Subcutaneous abdominal adipose tissue (tissue), 5 donors: ENCODE results near the gene MAGED2.

Experiments used
- H3K27ac ChIP-seq: one replicate; pipeline ENCODE4 v1.7.0; 2013; ENCODE audit warnings: low read depth, mild to moderate bottlenecking, inconsistent platforms, low read length, moderate library complexity
- H3K27me3 ChIP-seq, 5 donors: one replicate each; pipeline ENCODE4 v1.7.0; 2013; ENCODE audit warnings: low read length in 5 of 5, inconsistent platforms in 1 of 5; ENCODE audit not compliant: control insufficient read depth in 5 of 5, insufficient read depth in 4 of 5
- H3K36me3 ChIP-seq, 5 donors: one replicate each; pipeline ENCODE4 v1.7.0; 2013; ENCODE audit warnings: low read length in 5 of 5; ENCODE audit not compliant: control insufficient read depth in 5 of 5, insufficient read depth in 5 of 5
- H3K4me1 ChIP-seq, 5 donors: one replicate each; pipeline ENCODE4 v1.7.0; 2013; ENCODE audit warnings: low read length in 5 of 5, mild to moderate bottlenecking in 3 of 5, moderate library complexity in 1 of 5; ENCODE audit not compliant: control insufficient read depth in 5 of 5, insufficient read depth in 5 of 5
- H3K4me3 ChIP-seq, 5 donors: one replicate each; pipeline ENCODE4 v1.7.0; 2013; ENCODE audit warnings: low read length in 5 of 5, low read depth in 1 of 5
- H3K9ac ChIP-seq, 5 donors: one replicate each; pipeline ENCODE4 v1.7.0; 2013; ENCODE audit warnings: low read length in 5 of 5, mild to moderate bottlenecking in 4 of 5, moderate library complexity in 3 of 5
- H3K9me3 ChIP-seq, 5 donors: one replicate each; pipeline ENCODE4 v1.7.0; 2013; ENCODE audit warnings: low read length in 5 of 5; ENCODE audit not compliant: control insufficient read depth in 5 of 5
- donor health status: healthy.
- donor health status: healthy.
- donor health status: healthy.
- donor health status: healthy.
- donor health status: healthy.

Gene MAGED2

DNA sequence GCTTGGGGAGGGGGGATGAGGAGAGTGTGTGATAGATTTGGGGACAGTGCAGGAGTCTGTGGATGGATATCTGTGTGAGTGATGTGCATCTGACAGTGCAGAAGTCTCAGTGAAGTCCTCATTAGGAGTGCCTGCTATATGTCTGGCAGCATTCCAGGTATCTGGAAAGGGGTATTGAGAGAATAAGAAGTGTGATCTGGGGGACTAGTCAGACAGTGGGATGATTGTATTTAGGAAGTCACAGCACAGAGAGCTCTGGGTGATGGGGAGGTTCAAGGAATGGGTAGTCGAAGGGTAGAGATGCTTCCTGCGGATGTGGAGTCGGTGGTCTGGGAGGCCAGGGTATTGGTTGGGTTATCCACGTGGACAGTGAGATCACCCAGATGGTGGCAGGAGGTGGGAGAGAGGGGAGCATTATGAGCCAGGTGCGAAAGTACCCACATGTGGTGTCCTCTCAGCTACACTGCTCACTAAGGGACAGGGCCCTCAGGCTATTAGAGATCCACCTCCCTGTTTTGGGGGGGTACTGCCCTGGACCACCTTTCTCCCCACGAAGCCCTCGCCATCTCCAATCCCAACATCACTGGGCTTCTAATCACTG is 9.8 kb downstream of the MAGED2 start:
- H3K9me3 ChIP-seq, result no peaks in the 10 kb centered on the region
- H3K4me1 ChIP-seq, result no peaks in the 10 kb centered on the region
- H3K36me3 ChIP-seq, result peaks cover 8 to 40% (median 36%) of the 10 kb centered on the region in 5 donors
- H3K4me3 ChIP-seq, result no peak overlapping the region
- H3K27ac ChIP-seq, result no peak overlapping the region
- peaks cover 0 to 17% (median 11%) of the 10 kb centered on the region in 5 donors for H3K27me3 ChIP-seq
- no peak overlapping the region for H3K9ac ChIP-seq

DNA sequence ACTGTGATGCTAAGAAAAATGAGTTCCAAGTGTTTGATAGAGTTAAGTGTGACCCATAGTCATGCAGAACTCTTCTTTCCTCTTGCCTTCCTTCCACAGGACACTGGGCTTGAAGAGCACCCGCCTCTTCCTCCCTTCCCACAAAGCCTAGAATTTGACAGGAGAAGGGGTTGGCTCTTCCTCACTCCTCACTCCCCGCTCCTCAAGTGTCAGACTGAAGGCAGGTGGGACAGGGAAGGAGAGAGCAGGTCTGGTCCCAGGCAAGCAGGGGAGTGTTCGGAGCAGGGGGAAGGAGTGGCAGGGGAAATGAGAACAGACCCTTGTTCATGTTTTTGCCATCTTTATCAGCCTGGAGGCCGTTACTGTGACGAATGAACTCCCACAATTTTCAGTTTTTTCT is 10.7 kb downstream of the MAGED2 start:
- H3K9ac ChIP-seq, result no peak overlapping the region
- H3K9me3 ChIP-seq, result no peaks in the 10 kb centered on the region
- no peak overlapping the region for H3K4me3 ChIP-seq
- H3K36me3 ChIP-seq, result peaks cover 8 to 31% (median 27%) of the 10 kb centered on the region in 5 donors
- no peak overlapping the region for H3K27ac ChIP-seq
- H3K4me1 ChIP-seq, result no peaks in the 10 kb centered on the region
- H3K27me3 ChIP-seq, result peaks cover 0 to 17% (median 11%) of the 10 kb centered on the region in 5 donors

DNA sequence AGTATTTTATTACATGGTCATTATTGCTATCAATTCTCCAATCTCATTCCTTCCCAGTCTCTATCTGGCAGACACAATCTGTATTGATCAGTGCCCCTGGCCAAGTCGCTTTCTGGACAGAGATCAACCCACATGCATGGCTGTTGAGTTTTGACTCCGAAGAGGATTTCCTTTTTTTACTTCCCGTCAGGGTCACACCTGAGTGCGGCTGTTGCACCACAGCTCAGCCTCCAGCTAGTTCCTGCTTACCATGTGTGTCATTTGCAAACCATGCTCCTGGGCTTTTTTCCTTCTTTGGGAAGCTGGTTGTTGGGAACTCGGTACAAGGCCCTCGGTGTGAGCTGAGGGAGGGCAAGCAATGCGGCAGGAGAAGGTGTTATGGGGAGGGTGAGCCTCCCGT is 11.7 kb downstream of the MAGED2 start:
- no peaks in the 10 kb centered on the region for H3K4me1 ChIP-seq
- peaks cover 2 to 22% (median 17%) of the 10 kb centered on the region in 5 donors for H3K36me3 ChIP-seq
- H3K4me3 ChIP-seq, result no peak overlapping the region
- H3K27me3 ChIP-seq, result peaks cover 0 to 17% (median 11%) of the 10 kb centered on the region in 5 donors
- H3K27ac ChIP-seq, result no peak overlapping the region
- H3K9me3 ChIP-seq, result no peaks in the 10 kb centered on the region
- no peak overlapping the region for H3K9ac ChIP-seq

DNA sequence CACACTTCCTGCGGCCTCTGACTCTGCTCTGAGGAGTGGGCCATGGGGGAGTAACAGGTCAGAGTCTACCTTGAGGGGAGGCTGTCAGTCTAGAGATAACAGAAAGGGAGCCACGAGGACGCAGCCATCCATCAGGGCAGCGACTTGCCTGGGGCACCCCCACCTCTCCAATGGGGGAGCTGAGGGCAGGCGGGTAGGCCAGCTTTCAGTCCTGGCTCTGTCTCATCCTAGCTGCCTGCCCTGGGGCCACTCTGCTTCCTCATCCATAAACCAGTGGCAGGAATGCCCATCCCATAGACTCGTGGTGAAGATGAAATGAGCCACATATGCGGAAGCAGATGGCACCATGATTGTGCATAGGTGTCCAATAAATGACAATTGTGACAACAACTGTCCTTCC is 13.2 kb downstream of the MAGED2 start:
- no peak overlapping the region for H3K27ac ChIP-seq
- no peak overlapping the region for H3K4me3 ChIP-seq
- H3K4me1 ChIP-seq, result no peaks in the 10 kb centered on the region
- no peak overlapping the region for H3K9ac ChIP-seq
- no peaks in the 10 kb centered on the region for H3K9me3 ChIP-seq
- peaks cover 0 to 7% (median 2%) of the 10 kb centered on the region in 5 donors for H3K36me3 ChIP-seq
- H3K27me3 ChIP-seq, result peaks cover 0 to 17% (median 13%) of the 10 kb centered on the region in 5 donors

DNA sequence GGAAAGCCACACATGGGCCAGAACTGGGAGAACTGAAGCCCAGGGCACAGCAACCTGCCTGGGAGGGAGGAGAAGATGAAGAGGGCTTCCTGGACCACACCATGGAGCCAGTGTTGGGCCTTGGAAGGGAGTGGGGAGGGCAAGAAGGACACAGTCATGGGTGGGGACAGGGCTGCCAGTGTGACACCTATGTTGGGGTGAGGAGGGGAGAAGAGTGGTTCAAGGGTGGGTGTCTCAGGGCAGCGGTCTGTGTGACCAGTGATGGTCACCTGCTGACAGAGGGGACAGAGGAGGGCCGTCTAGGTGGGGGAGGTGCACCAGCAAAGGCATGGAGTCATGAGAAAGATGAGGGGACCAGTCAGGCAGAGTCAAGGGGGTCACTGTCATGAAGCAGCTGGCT is 13.8 kb downstream of the MAGED2 start:
- Histone ChIP-seq H3K36me3 (peaks cover 0 to 1% (median 0%) of the 10 kb centered on the region in 5 donors), H3K4me1 (no peaks in the 10 kb centered on the region), H3K9ac (no peak overlapping the region), H3K9me3 (no peaks in the 10 kb centered on the region), H3K4me3 (no peak overlapping the region), H3K27me3 (peaks cover 0 to 17% (median 13%) of the 10 kb centered on the region in 5 donors), H3K27ac (no peak overlapping the region)

DNA sequence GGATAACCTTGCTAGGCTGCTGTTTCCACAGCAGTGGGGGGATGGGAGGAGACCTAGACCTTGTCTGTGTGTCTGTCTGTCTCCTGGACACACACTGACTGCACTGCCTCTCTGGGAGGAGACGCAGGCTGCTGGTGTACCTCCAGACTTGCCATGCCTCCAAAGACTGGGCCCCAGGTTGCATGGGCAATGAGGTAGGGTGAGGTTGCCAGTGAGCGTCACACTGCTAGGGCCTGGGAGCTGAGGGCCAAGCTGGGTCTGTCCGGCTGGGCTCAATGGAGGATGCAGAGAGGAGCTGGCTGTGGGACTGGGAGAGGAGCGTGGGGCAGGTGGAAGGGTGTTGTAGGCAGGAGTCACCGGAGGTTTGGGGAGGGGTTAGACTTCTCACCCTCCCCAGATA is 16.6 kb downstream of the MAGED2 start:
- H3K27me3 ChIP-seq, result peaks cover 0 to 14% (median 11%) of the 10 kb centered on the region in 5 donors

DNA sequence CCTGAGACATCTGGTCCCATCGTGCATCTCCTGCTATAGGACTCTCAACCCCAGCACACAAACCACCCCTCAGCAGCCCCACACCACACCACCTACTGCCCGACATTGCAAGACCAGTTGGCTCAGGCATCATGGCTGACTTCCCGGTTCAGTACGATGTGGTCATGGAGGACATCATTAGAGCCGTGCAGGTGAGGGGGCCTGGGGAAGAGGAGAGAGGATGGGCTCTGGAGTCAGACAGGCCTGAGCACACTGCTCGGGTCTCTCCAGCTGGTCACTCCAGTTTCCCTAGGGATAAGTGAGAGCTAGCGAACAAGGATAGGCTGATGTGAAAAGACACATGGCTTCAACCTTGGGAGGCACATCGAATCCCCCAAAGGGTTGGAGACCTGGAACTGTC is 17.2 kb downstream of the MAGED2 start:
- Histone ChIP-seq H3K4me1 (no peaks in the 10 kb centered on the region), H3K27me3 (peaks cover 0 to 14% (median 11%) of the 10 kb centered on the region in 5 donors), H3K36me3 (no peaks in the 10 kb centered on the region), H3K9me3 (no peaks in the 10 kb centered on the region), H3K27ac (no peak overlapping the region), H3K9ac (no peak overlapping the region), H3K4me3 (no peak overlapping the region)

More for the DNA sequence above, 16.6 kb downstream of the MAGED2 start:
- Histone ChIP-seq H3K9me3 (no peaks in the 10 kb centered on the region), H3K36me3 (no peaks in the 10 kb centered on the region), H3K4me3 (no peak overlapping the region), H3K9ac (no peak overlapping the region), H3K4me1 (no peaks in the 10 kb centered on the region), H3K27ac (no peak overlapping the region)

DNA sequence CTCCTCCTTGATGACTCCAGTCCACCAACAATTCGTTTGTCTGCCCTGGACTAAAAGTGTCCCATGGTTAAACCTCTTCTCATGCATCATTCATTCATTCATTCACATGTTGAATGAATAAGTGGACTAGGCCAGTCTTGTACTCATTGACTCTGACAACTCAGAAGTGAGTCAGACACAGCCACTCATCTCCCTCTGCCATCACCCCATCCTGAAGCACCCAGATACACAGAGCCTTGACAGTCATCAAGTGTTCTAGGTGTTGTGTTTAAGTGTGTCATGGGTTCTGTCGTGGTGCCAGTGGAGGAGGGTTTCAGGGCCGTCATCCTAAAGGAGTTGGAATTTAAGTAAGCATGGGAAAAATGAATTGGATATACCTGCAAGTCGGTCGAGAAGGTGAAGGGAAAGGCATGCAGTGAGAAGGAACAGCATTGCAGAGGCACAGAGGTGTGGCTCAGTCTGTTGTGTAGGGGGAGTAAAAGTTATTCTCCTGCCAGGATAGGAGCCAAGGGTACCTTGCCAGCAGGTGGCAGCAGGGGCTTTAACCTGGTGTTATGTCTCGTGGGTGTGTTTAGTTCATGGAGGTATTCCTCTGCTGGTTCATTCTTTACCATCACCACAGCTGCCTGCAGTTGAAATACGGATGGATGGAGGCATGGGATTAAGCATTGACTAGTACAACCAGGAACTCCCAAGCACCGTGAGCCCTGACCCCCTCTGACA is 18.3 kb downstream of the MAGED2 start:
- H3K9ac ChIP-seq, result no peak overlapping the region
- H3K27me3 ChIP-seq, result peaks cover 0 to 13% (median 10%) of the 10 kb centered on the region in 5 donors
- H3K4me1 ChIP-seq, result no peaks in the 10 kb centered on the region
- no peaks in the 10 kb centered on the region for H3K36me3 ChIP-seq
- no peaks in the 10 kb centered on the region for H3K9me3 ChIP-seq
- no peak overlapping the region for H3K27ac ChIP-seq
- no peak overlapping the region for H3K4me3 ChIP-seq

DNA sequence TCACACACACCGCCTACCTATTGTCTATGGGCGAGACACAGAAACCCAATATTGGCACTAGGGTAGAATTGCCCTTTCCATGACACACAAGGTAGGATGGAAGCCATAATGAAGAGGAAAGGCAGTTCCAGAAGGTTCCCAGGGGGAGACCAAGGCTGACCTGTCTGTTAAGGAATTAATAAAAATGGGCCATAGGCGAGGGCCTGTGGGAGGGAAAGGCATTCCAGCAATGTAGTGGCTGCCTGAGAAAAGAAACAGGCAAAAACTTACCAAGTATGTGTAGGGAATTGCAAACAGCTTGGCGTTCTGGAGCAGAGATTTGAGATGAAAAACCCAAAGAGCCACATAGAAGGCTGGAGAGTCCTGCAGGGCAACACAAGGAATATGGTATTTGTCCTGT is 19.1 kb downstream of the MAGED2 start:
- H3K27me3 ChIP-seq, result peaks cover 0 to 8% (median 3%) of the 10 kb centered on the region in 5 donors
- H3K27ac ChIP-seq, result no peak overlapping the region
- no peak overlapping the region for H3K4me3 ChIP-seq
- no peak overlapping the region for H3K9ac ChIP-seq
- H3K36me3 ChIP-seq, result no peaks in the 10 kb centered on the region
- no peaks in the 10 kb centered on the region for H3K4me1 ChIP-seq
- H3K9me3 ChIP-seq, result no peaks in the 10 kb centered on the region

DNA sequence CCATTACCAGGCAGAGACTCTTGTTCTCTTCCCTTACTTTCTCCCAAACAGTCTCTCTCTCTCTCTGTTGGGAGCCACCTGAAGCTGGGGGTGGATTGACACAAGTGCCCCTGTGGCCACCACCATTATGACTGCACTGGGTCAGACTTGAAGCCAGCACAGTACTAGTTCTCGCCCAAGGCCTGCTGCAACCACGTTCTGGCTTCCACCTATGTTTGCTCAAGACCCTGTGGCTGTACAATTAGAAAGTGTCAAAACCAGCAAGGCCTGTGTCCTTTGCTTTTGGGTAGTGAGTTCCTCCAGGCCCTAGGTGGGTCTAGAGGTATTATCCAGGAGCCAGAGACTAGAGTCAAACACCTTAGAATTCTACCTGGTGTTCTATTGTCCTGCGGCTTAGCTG is 31.0 kb downstream of the MAGED2 start:
- Histone ChIP-seq H3K36me3 (no peaks in the 10 kb centered on the region), H3K9me3 (peaks cover 0 to 3% (median 0%) of the 10 kb centered on the region in 5 donors), H3K27me3 (peaks cover 5 to 18% (median 15%) of the 10 kb centered on the region in 5 donors)

More for the DNA sequence above, 31.0 kb downstream of the MAGED2 start:
- Histone ChIP-seq H3K9ac (no peak overlapping the region), H3K4me3 (no peak overlapping the region), H3K27ac (no peak overlapping the region), H3K4me1 (no peaks in the 10 kb centered on the region)
